IMR-90 (cell line): ENCODE data around the gene SLC4A8.

ENCODE experiments used
- CEBPB ChIP-seq: IDR thresholded peaks from 2 replicates; pipeline ENCODE4 v1.6.1; 2012; ENCODE audit warnings: low read depth, low read length, improper control_type of control experiment
- ELK1 ChIP-seq: fragments of 150-350 bp; IDR thresholded peaks from 2 replicates; pipeline ENCODE4 v1.6.1; 2016; ENCODE audit warnings: low read depth, mild to moderate bottlenecking, low read length, moderate library complexity, borderline replicate concordance
- POLR2A ChIP-seq: IDR thresholded peaks from 2 replicates; pipeline ENCODE4 v1.6.1; 2012; ENCODE audit warnings: mild to moderate bottlenecking, low read depth, low read length
- RAD21 ChIP-seq: IDR thresholded peaks from 2 replicates; pipeline ENCODE4 v1.6.1; 2012; ENCODE audit warnings: low read length, improper control_type of control experiment
- RFX5 ChIP-seq: IDR thresholded peaks from 2 replicates; pipeline ENCODE4 v1.8.0; 2012; ENCODE audit warnings: low read depth, mild to moderate bottlenecking, low read length, moderate library complexity
- SMC3 ChIP-seq: fragments of 150-350 bp; IDR thresholded peaks from 2 replicates; pipeline ENCODE4 v1.6.1; 2016; ENCODE audit warnings: low read depth, mild to moderate bottlenecking, antibody characterized with exemption, low read length, moderate library complexity
- TF ChIP-seq, protein P1 (sequence below): conservative IDR thresholded peaks from 2 replicates; pipeline ENCODE4 v1.5.1; 2012; ENCODE audit warnings: mild to moderate bottlenecking, low read depth, low read length, improper control_type of control experiment

- TF ChIP-seq, protein P1, sequence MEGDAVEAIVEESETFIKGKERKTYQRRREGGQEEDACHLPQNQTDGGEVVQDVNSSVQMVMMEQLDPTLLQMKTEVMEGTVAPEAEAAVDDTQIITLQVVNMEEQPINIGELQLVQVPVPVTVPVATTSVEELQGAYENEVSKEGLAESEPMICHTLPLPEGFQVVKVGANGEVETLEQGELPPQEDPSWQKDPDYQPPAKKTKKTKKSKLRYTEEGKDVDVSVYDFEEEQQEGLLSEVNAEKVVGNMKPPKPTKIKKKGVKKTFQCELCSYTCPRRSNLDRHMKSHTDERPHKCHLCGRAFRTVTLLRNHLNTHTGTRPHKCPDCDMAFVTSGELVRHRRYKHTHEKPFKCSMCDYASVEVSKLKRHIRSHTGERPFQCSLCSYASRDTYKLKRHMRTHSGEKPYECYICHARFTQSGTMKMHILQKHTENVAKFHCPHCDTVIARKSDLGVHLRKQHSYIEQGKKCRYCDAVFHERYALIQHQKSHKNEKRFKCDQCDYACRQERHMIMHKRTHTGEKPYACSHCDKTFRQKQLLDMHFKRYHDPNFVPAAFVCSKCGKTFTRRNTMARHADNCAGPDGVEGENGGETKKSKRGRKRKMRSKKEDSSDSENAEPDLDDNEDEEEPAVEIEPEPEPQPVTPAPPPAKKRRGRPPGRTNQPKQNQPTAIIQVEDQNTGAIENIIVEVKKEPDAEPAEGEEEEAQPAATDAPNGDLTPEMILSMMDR = no peak
- no peak for TF ChIP-seq RFX5
- TF ChIP-seq CEBPB = no peak
- TF ChIP-seq POLR2A = no peak
- TF ChIP-seq RAD21 = no peak
- TF ChIP-seq SMC3 = no peak
- TF ChIP-seq ELK1 = no peak
Measured at GRCh38 chr12:51399891-51400290, 24.7 kb upstream of the SLC4A8 start.
